HCT116 (cell line): ENCODE measurements around the gene ACAN. TPM values are rescaled to one million over a fixed set of nuclear protein-coding genes. Genes with fewer than 3 reads are reported as not detected.

ENCODE experiments used
- ATAC-seq: fragments of 200-7000 bp; cut with Tn5 transposase; 2 replicates; pipeline ENCODE4 v1.9.1; 2020; ENCODE audit warnings: mild to moderate bottlenecking, moderate library complexity
- BruUV-seq: library from RNA; stranded (reverse); fragments of 400-500 nt; replicated peaks from 2 replicates; lab custom pipeline; 2021; lab: Mats Ljungman, UMichigan
- CTCF ChIA-PET: fragments of 300-600 bp; sonication (Branson Sonifier 250); formaldehyde crosslinking; loops from one replicate; lab custom pipeline; 2021; ENCODE audit warnings: antibody characterized with exemption; lab: Charles Lee
- POLR2A ChIA-PET: fragments of 300-600, 350-600 bp; sonication (Branson Sonifier 250); formaldehyde crosslinking; loops from one replicate; lab custom pipeline; 2021; ENCODE audit warnings: antibody characterized with exemption; lab: Charles Lee
- RAD21 ChIA-PET, 2 experiments: fragments of 300-600 bp; sonication (Branson Sonifier 250); formaldehyde crosslinking; loops; one replicate each; lab custom pipeline; 2023; ENCODE audit warnings: low total read pairs in 2 of 2; ENCODE audit not compliant: uncharacterized antibody in 2 of 2, unreplicated experiment in 2 of 2, low non-redundant PET in 1 of 2; lab: Charles Lee
- DNase-seq: peaks from one replicate; pipeline ENCODE4 v3.0.0-alpha.2; 2010; ENCODE audit warnings: low read depth, low spot score
- H2AFZ ChIP-seq: fragments of 200-600 bp; shearing (Covaris generic), sonication (generic); 2 replicates; pipeline ENCODE4 v1.6.1; 2017; ENCODE audit warnings: low read depth, mixed run types, mixed read lengths, antibody characterized with exemption, low read length; ENCODE audit not compliant: poor library complexity, severe bottlenecking
- H3K27ac ChIP-seq: 2 replicates; pipeline ENCODE4 v1.5.1; 2012; ENCODE audit warnings: low read depth, low read length
- H3K27me3 ChIP-seq: fragments of 200-600 bp; sonication (generic); 2 replicates; pipeline ENCODE4 v1.6.1; 2016; ENCODE audit warnings: mixed run types, low read length, mixed read lengths; ENCODE audit not compliant: insufficient read depth
- H3K36me3 ChIP-seq, 2 experiments: fragments of 200-500 bp in 1 of 2; fragments of 200-600 bp in 1 of 2; sonication (Bioruptor generic) in 1 of 2; sonication (generic) in 1 of 2; 2 replicates each; pipeline versions ENCODE4 v1.5.1 to v1.6.1; 2014 to 2016; ENCODE audit warnings: low read length in 2 of 2, inconsistent platforms in 1 of 2, mixed read lengths in 1 of 2, mixed run types in 1 of 2; ENCODE audit not compliant: insufficient read depth in 2 of 2, control insufficient read depth in 1 of 2
- H3K4me1 ChIP-seq, 2 experiments: fragments of 200-600 bp in 1 of 2; sonication (generic) in 1 of 2; 2 replicates each; pipeline versions ENCODE4 v1.5.1 to v1.6.1; 2012 to 2017; ENCODE audit warnings: low read length in 2 of 2, inconsistent platforms in 1 of 2, mild to moderate bottlenecking in 1 of 2, mixed read lengths in 1 of 2, mixed run types in 1 of 2, moderate library complexity in 1 of 2; ENCODE audit not compliant: insufficient read depth in 2 of 2, control insufficient read depth in 1 of 2
- H3K4me2 ChIP-seq: fragments of 200-600 bp; sonication (generic); 2 replicates; pipeline ENCODE4 v1.6.1; 2017; ENCODE audit warnings: mixed run types, low read length, mixed read lengths
- H3K4me3 ChIP-seq, 2 experiments: fragments of 200-600 bp in 1 of 2; sonication (generic) in 1 of 2; replicated peaks in 1 of 2; 2 replicates each; pipeline ENCODE4 v1.5.1; 2011 to 2016; ENCODE audit warnings: low read length in 2 of 2, control low read depth in 1 of 2, low read depth in 1 of 2, mild to moderate bottlenecking in 1 of 2, mixed read lengths in 1 of 2, mixed run types in 1 of 2
- H3K79me2 ChIP-seq: fragments of 200-600 bp; sonication (generic); 2 replicates; pipeline ENCODE4 v1.6.1; 2017; ENCODE audit warnings: mild to moderate bottlenecking, mixed run types, low read length, moderate library complexity, mixed read lengths; ENCODE audit not compliant: insufficient read depth
- H3K9ac ChIP-seq: fragments of 200-600 bp; sonication (generic); 2 replicates; pipeline ENCODE4 v1.6.1; 2016; ENCODE audit warnings: low read length, mixed read lengths
- H3K9me2 ChIP-seq: fragments of 200-600 bp; sonication (generic), shearing (Covaris generic); 2 replicates; pipeline ENCODE4 v1.6.1; 2017; ENCODE audit warnings: mixed run types, mild to moderate bottlenecking, moderate library complexity; ENCODE audit not compliant: insufficient read depth
- H3K9me3 ChIP-seq, 2 experiments: fragments of 200-500 bp in 1 of 2; fragments of 200-600 bp in 1 of 2; sonication (Bioruptor generic) in 1 of 2; sonication (generic) in 1 of 2; 2 replicates each; pipeline ENCODE4 v1.6.1; 2014 to 2017; ENCODE audit warnings: low read length in 2 of 2, mixed read lengths in 2 of 2, inconsistent platforms in 1 of 2, low read depth in 1 of 2, mild to moderate bottlenecking in 1 of 2, mixed run types in 1 of 2, moderate library complexity in 1 of 2; ENCODE audit not compliant: control insufficient read depth in 1 of 2, insufficient read depth in 1 of 2
- H4K20me1 ChIP-seq: fragments of 200-600 bp; sonication (generic), shearing (Covaris generic); 2 replicates; pipeline ENCODE4 v1.6.1; 2017; ENCODE audit warnings: mixed run types, mild to moderate bottlenecking, moderate library complexity; ENCODE audit not compliant: insufficient read depth
- CEBPB ChIP-seq: IDR thresholded peaks from 2 replicates; pipeline ENCODE4 v1.6.1; 2012; ENCODE audit warnings: low read depth
- EZH2phosphoT487 ChIP-seq: fragments of 200-600 bp; IDR thresholded peaks from 2 replicates; pipeline ENCODE4 v1.6.1; 2018; ENCODE audit warnings: antibody characterized with exemption, borderline replicate concordance
- FOSL1 ChIP-seq: IDR thresholded peaks from 2 replicates; pipeline ENCODE4 v1.6.1; 2012; ENCODE audit warnings: low read depth
- JUND ChIP-seq: IDR thresholded peaks from 2 replicates; pipeline ENCODE4 v1.6.1; 2012
- POLR2AphosphoS5 ChIP-seq: IDR thresholded peaks from 2 replicates; pipeline ENCODE4 v1.6.1; 2011; ENCODE audit warnings: mild to moderate bottlenecking, low read depth, low read length, moderate library complexity
- REST ChIP-seq: IDR thresholded peaks from 2 replicates; pipeline ENCODE4 v1.6.1; 2012; ENCODE audit warnings: low read depth
- SIN3A ChIP-seq: IDR thresholded peaks from 2 replicates; pipeline ENCODE4 v1.6.1; 2012; ENCODE audit warnings: low read depth
- SP1 ChIP-seq: IDR thresholded peaks from 2 replicates; pipeline ENCODE4 v1.6.1; 2012; ENCODE audit warnings: low read depth
- YY1 ChIP-seq: IDR thresholded peaks from 2 replicates; pipeline ENCODE4 v1.6.1; 2011; ENCODE audit warnings: low read length, low read depth, moderate library complexity, mild to moderate bottlenecking; ENCODE audit not compliant: insufficient replicate concordance; ENCODE audit errors: extremely low read depth
- ZBTB33 ChIP-seq: IDR thresholded peaks from 2 replicates; pipeline ENCODE4 v1.6.1; 2011; ENCODE audit warnings: mild to moderate bottlenecking, low read length, moderate library complexity; ENCODE audit not compliant: insufficient replicate concordance; ENCODE audit errors: extremely low read depth
- intact Hi-C: fragments of 100-400 bp; cut with micrococcal nuclease; formaldehyde crosslinking; loops from 2 replicates; pipeline ENCODE4 v1.10.0; 2022
- total RNA-seq: library from RNA; stranded (reverse); gene quantifications from one replicate; pipeline ENCODE4 v1.2.1, GENCODE V29; 2021; ENCODE audit not compliant: unreplicated experiment
- TF ChIP-seq, protein P1 (sequence below), 3 experiments: fragments of 200-600 bp in 1 of 3; sonication (generic) in 1 of 3; IDR thresholded peaks in 2 of 3; conservative IDR thresholded peaks in 1 of 3; 2 replicates each; pipeline ENCODE4 v1.5.1; 2012 to 2017; ENCODE audit warnings: low read depth in 2 of 3, low read length in 2 of 3, antibody characterized with exemption in 1 of 3, borderline replicate concordance in 1 of 3, control low read depth in 1 of 3, mild to moderate bottlenecking in 1 of 3, mixed read lengths in 1 of 3, mixed run types in 1 of 3, moderate library complexity in 1 of 3; ENCODE audit not compliant: insufficient read depth in 1 of 3

Gene ACAN
- total RNA-seq, 1 experiment from 2014 or later: not detected

- Histone ChIP-seq H3K27ac (no peak overlapping the region), H3K4me2 (no peak overlapping the region), H2AFZ (no peak overlapping the region), H3K4me3 (no peak overlapping the region), H3K9me2 (no peaks in the 10 kb centered on the region), H4K20me1 (no peaks in the 10 kb centered on the region), H3K27me3 (peaks cover 32% of the 10 kb centered on the region), H3K4me1 (no peaks in the 10 kb centered on the region), H3K36me3 (no peaks in the 10 kb centered on the region), H3K9me3 (no peaks in the 10 kb centered on the region), H3K79me2 (no peaks in the 10 kb centered on the region), H3K9ac (no peak overlapping the region)
- ATAC-seq: no peak
- BruUV-seq: no TSS peak
- CTCF ChIA-PET: no interaction called here
- RAD21 ChIA-PET: no interaction called here
- intact Hi-C loops: no loop called here
- POLR2A ChIA-PET: no interaction called here
- TF ChIP-seq FOSL1 (no peak), EZH2phosphoT487 (no peak), POLR2AphosphoS5 (no peak), REST (no peak), CEBPB (no peak), JUND (no peak), ZBTB33 (no peak), SIN3A (no peak), SP1 (no peak), YY1 (no peak)
- TF ChIP-seq, protein P1, sequence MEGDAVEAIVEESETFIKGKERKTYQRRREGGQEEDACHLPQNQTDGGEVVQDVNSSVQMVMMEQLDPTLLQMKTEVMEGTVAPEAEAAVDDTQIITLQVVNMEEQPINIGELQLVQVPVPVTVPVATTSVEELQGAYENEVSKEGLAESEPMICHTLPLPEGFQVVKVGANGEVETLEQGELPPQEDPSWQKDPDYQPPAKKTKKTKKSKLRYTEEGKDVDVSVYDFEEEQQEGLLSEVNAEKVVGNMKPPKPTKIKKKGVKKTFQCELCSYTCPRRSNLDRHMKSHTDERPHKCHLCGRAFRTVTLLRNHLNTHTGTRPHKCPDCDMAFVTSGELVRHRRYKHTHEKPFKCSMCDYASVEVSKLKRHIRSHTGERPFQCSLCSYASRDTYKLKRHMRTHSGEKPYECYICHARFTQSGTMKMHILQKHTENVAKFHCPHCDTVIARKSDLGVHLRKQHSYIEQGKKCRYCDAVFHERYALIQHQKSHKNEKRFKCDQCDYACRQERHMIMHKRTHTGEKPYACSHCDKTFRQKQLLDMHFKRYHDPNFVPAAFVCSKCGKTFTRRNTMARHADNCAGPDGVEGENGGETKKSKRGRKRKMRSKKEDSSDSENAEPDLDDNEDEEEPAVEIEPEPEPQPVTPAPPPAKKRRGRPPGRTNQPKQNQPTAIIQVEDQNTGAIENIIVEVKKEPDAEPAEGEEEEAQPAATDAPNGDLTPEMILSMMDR (IDR thresholded peaks at IDR 0.05 in 2 of 3, conservative IDR thresholded peaks at IDR 0.05 in 1 of 3; ENCODE audit: borderline replicate concordance in 1 of 3, insufficient read depth in 1 of 3, low read depth in 2 of 3, low read length in 2 of 3): no peak
- DNase-seq: no peak
Observed at GRCh38 chr15:88858934-88859333, 55.7 kb downstream of the ACAN start.
